ENCODE results near the gene SPAAR.

The SPAAR gene

DNA sequence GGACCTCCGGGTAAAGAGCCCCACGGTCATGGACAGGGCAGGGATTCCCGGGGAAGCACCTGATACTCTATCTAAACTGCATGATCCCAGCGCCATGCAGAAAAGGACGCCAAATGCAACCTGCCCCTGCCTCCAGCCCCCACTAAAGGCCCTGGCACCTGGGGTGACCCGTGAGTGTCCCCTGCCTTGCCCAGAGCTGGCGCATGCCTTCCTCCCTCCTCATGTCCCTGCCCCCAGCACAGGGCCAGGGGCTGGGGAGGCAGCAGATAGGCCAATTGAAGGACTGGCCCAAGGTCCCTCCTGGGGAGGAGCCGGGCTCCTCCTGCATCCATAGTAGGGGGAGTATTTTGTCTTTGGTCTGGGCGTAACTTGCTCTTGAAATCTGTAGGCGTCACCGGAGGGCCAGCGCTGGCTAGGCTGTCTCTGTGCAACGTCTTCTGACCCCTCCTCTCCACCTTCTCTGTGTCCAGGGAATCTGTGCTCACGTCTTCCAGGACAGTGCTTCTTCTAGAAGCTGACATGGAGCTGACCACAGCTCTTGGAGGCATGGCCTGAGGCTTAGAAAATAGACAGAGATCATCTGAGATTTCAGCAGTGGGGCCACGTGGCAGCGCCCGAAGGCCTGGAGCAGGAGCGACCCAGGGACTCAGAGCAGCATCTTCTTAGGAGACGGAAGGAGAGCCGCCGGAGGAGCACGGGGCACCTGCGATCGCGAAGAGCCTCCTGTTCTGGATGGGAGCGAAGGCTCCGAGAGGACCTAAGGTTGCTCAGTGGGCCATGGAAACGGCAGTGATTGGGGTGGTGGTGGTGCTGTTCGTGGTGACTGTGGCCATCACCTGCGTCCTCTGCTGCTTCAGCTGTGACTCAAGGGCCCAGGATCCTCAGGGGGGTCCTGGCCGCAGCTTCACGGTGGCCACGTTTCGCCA, 660 bp downstream of the SPAAR start:
- Histone ChIP-seq H3K27ac (ENCODE audit: low read length) (peak overlapping the region; percentile 64; the same call in 1 of the 2 replicates), H3K4me2 (ENCODE audit: low read depth, low read length) (peak overlapping the region; percentile 75), H4K20me1 (ENCODE audit: insufficient read depth, low read length) (no peaks in the 10 kb centered on the region), H3K36me3 (replicated peaks; ENCODE audit: insufficient read depth, low read length) (no peaks in the 10 kb centered on the region), H3F3A (ENCODE audit: insufficient read depth, low read length) (peaks cover 15% of the 10 kb centered on the region), H3K9me2 (replicated peaks; ENCODE audit: insufficient read depth, low read length) (no peaks in the 10 kb centered on the region), H3K4me3 (ENCODE audit: low read length) (no peak overlapping the region), H3K27me3 (replicated peaks; ENCODE audit: insufficient read depth, low read length) (no peaks in the 10 kb centered on the region), H3K4me1 (ENCODE audit: low read length) (peaks cover 19% of the 10 kb centered on the region), H2AFZ (ENCODE audit: low read length) (peak overlapping the region; percentile 95), H3K9me3 (replicated peaks; ENCODE audit: insufficient read depth, low read length) (no peaks in the 10 kb centered on the region), H3K9ac (ENCODE audit: low read length) (peak overlapping the region; percentile 36; the same call in 1 of the 2 replicates), H3K79me2 (ENCODE audit: low read length) (no peaks in the 10 kb centered on the region)
- DNase-seq, result no peak
- TF ChIP-seq EZH2 (optimal IDR thresholded peaks at IDR 0.05; ENCODE audit: low read depth, low read length), result no peak
- TF ChIP-seq, protein P1, sequence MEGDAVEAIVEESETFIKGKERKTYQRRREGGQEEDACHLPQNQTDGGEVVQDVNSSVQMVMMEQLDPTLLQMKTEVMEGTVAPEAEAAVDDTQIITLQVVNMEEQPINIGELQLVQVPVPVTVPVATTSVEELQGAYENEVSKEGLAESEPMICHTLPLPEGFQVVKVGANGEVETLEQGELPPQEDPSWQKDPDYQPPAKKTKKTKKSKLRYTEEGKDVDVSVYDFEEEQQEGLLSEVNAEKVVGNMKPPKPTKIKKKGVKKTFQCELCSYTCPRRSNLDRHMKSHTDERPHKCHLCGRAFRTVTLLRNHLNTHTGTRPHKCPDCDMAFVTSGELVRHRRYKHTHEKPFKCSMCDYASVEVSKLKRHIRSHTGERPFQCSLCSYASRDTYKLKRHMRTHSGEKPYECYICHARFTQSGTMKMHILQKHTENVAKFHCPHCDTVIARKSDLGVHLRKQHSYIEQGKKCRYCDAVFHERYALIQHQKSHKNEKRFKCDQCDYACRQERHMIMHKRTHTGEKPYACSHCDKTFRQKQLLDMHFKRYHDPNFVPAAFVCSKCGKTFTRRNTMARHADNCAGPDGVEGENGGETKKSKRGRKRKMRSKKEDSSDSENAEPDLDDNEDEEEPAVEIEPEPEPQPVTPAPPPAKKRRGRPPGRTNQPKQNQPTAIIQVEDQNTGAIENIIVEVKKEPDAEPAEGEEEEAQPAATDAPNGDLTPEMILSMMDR (IDR thresholded peaks at IDR 0.05; ENCODE audit: low read length), result no peak
- TF ChIP-seq EZH2phosphoT487 (IDR thresholded peaks at IDR 0.05; ENCODE audit: low read length), result no peak

DNA sequence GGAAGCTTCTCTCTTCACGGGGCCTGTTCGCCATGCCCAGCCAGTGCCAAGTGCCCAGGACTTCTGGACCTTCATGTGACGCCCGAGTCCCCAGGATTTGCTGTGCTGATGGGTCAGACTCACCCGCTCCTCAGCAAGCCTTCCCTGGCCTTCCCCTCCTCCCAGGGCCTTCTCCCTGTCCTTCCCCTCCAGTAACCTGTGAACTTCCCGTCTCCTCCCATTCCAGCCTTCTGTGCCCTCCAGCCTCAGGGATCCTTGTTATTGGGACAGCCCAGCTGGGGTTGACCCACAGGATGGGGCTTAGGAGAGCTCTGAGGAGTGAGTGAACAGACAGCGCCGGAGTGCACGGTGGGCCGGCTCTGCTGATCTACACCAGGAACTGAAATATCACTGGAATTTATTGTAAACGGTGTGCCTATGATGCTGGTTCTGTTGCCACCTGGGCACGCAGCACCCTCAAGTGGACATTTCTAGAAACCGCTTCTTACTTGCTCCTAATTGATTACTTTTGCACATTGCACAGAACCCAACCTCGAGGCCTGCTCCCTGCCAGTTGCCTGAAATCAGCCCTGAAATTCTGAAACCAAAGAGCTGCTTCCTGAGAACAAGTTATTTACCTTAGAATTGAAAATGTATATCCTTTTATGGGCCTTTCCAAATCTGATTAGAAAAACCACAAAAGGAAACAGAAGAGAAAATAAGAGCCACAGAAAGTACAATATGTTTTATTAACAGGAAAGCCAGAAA, 1.5 kb downstream of the SPAAR start:
- Histone ChIP-seq H3K4me1 (ENCODE audit: low read length) (peaks cover 19% of the 10 kb centered on the region), H3K36me3 (replicated peaks; ENCODE audit: insufficient read depth, low read length) (no peaks in the 10 kb centered on the region), H3K27me3 (replicated peaks; ENCODE audit: insufficient read depth, low read length) (no peaks in the 10 kb centered on the region), H3K9me3 (replicated peaks; ENCODE audit: insufficient read depth, low read length) (no peaks in the 10 kb centered on the region), H3F3A (ENCODE audit: insufficient read depth, low read length) (peaks cover 15% of the 10 kb centered on the region), H4K20me1 (ENCODE audit: insufficient read depth, low read length) (no peaks in the 10 kb centered on the region), H3K4me3 (ENCODE audit: low read length) (peak overlapping the region; percentile 28), H3K9me2 (replicated peaks; ENCODE audit: insufficient read depth, low read length) (no peaks in the 10 kb centered on the region), H2AFZ (ENCODE audit: low read length) (peak overlapping the region; percentile 95), H3K79me2 (ENCODE audit: low read length) (no peaks in the 10 kb centered on the region), H3K9ac (ENCODE audit: low read length) (peak overlapping the region; percentile 36; the same call in 1 of the 2 replicates), H3K27ac (ENCODE audit: low read length) (peak overlapping the region; percentile 64; the same call in 1 of the 2 replicates), H3K4me2 (ENCODE audit: low read depth, low read length) (peak overlapping the region; percentile 75)
- TF ChIP-seq, protein P1 (IDR thresholded peaks at IDR 0.05; ENCODE audit: low read length), result peak; percentile 78
- no peak for TF ChIP-seq EZH2 (optimal IDR thresholded peaks at IDR 0.05; ENCODE audit: low read depth, low read length)
- TF ChIP-seq EZH2phosphoT487 (IDR thresholded peaks at IDR 0.05; ENCODE audit: low read length), result no peak
- peak; percentile 89 for DNase-seq

DNA sequence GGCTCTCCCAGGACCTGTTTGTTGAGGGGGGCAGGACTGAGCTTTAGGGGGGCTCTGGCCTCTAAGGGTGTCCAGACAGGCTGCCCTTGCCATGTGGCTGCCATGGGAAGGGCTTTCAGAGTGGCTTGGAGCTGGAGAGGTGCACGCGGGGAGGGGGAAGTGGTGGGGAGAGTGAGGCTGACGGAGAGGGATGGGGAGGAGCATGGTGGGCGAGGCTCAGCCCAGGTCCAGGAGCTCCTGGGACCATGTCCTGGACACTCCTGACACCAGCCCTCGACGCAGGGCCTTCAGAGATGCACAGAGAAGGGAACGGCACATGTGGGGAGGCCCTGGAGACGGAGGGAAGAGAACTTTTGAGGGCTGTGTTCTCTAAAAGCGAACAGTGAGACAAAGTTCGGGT, 2.4 kb downstream of the SPAAR start:
- Histone ChIP-seq H3K9me3 (replicated peaks; ENCODE audit: insufficient read depth, low read length) (no peaks in the 10 kb centered on the region), H3K27ac (ENCODE audit: low read length) (no peak overlapping the region; the same call in 1 of the 2 replicates), H3K27me3 (replicated peaks; ENCODE audit: insufficient read depth, low read length) (no peaks in the 10 kb centered on the region), H3K79me2 (ENCODE audit: low read length) (no peaks in the 10 kb centered on the region), H2AFZ (ENCODE audit: low read length) (no peak overlapping the region), H3K4me1 (ENCODE audit: low read length) (peaks cover 19% of the 10 kb centered on the region), H3K4me2 (ENCODE audit: low read depth, low read length) (peak overlapping the region; percentile 75; the same call in 1 of the 2 replicates), H3K9me2 (replicated peaks; ENCODE audit: insufficient read depth, low read length) (no peaks in the 10 kb centered on the region), H4K20me1 (ENCODE audit: insufficient read depth, low read length) (no peaks in the 10 kb centered on the region), H3K4me3 (ENCODE audit: low read length) (no peak overlapping the region), H3K9ac (ENCODE audit: low read length) (no peak overlapping the region), H3K36me3 (replicated peaks; ENCODE audit: insufficient read depth, low read length) (no peaks in the 10 kb centered on the region), H3F3A (ENCODE audit: insufficient read depth, low read length) (peaks cover 15% of the 10 kb centered on the region)
- DNase-seq, result no peak
- TF ChIP-seq, protein P1 (IDR thresholded peaks at IDR 0.05; ENCODE audit: low read length), result no peak
- TF ChIP-seq EZH2 (optimal IDR thresholded peaks at IDR 0.05; ENCODE audit: low read depth, low read length) (no peak), EZH2phosphoT487 (IDR thresholded peaks at IDR 0.05; ENCODE audit: low read length) (no peak)
